ENCODE results near the gene FAM83E. TPM values are rescaled to one million over a fixed set of nuclear protein-coding genes. Genes with fewer than 3 reads are reported as not detected.
"Not testable (repeated sequence)": the region's sequence is repeated elsewhere in the genome, so short reads cannot be mapped to it uniquely, and the experiment has no call there.

Gene FAM83E
- not detected for polyA plus RNA-seq (2013, experiment 1 of 2; ENCODE audit: insufficient read length)
- not detected for polyA plus RNA-seq (2013, experiment 2 of 2; ENCODE audit: insufficient read length)

- DNase-seq: no peak
Observed at GRCh38 chr19:48614436-48615230, at the start of gene FAM83E. Gene FAM83E (minus strand): TSS chr19:48615076. CDS start chr19:48613372, 1,704 bp downstream.

- no peak for DNase-seq
Observed at GRCh38 chr19:48664476-48664875, 49.6 kb upstream of the FAM83E start.

GRCh38 chr19:48663667-48664066 is 48.8 kb upstream of the FAM83E start:
- DNase-seq: no peak

GRCh38 chr19:48661711-48662090 is 46.8 kb upstream of the FAM83E start:
- no peak for DNase-seq

- DNase-seq: peak; percentile 83
Observed at GRCh38 chr19:48660852-48661710, 46.2 kb upstream of the FAM83E start.

GRCh38 chr19:48659768-48660167 is 44.9 kb upstream of the FAM83E start:
- no peak for DNase-seq

GRCh38 chr19:48658483-48658882 is 43.6 kb upstream of the FAM83E start:
- DNase-seq: no peak

GRCh38 chr19:48657828-48658227 is 43.0 kb upstream of the FAM83E start:
- not testable (repeated sequence) for DNase-seq

- DNase-seq: peak; percentile 86
Observed at GRCh38 chr19:48656840-48657474, 42.1 kb upstream of the FAM83E start.

GRCh38 chr19:48654299-48655059 is 39.6 kb upstream of the FAM83E start:
- no peak for DNase-seq

GRCh38 chr19:48651683-48652048 is 36.8 kb upstream of the FAM83E start:
- no peak for DNase-seq

- no peak for DNase-seq
Observed at GRCh38 chr19:48650974-48651682, 36.3 kb upstream of the FAM83E start.

GRCh38 chr19:48648134-48648533 is 33.3 kb upstream of the FAM83E start:
- DNase-seq: no peak

GRCh38 chr19:48646722-48647216 is 31.9 kb upstream of the FAM83E start:
- DNase-seq: peak; percentile 79

- no peak for DNase-seq
Observed at GRCh38 chr19:48646001-48646721, 31.3 kb upstream of the FAM83E start, which contains the start of gene CA11. Gene CA11 (minus strand): TSS chr19:48646187. CDS start chr19:48645632, 555 bp downstream.

- DNase-seq: no peak
Observed at GRCh38 chr19:48645620-48646000, 30.7 kb upstream of the FAM83E start.

- peak; percentile 57 for DNase-seq
Observed at GRCh38 chr19:48644839-48645619, 30.2 kb upstream of the FAM83E start.

- no peak for DNase-seq
Observed at GRCh38 chr19:48644355-48644754, 29.5 kb upstream of the FAM83E start.

GRCh38 chr19:48642862-48643261 is 28.0 kb upstream of the FAM83E start:
- no peak for DNase-seq

- no peak for DNase-seq
Observed at GRCh38 chr19:48641850-48642249, 27.0 kb upstream of the FAM83E start.
